Liver (tissue), 1 donor: ENCODE measurements around the gene USO1.
"Not testable (repeated sequence)": the region's sequence is repeated elsewhere in the genome, so short reads cannot be mapped to it uniquely, and the experiment has no call there.

Source experiments
- YY1 ChIP-seq: IDR thresholded peaks from 2 replicates; pipeline ENCODE4 v1.6.1; 2016; ENCODE audit warnings: antibody characterized with exemption, mild to moderate bottlenecking
- TF ChIP-seq, protein P1 (sequence below): IDR thresholded peaks from 2 replicates; pipeline ENCODE4 v1.6.1; 2016; ENCODE audit warnings: antibody characterized with exemption

GRCh38 chr4:75716054-75716453, 8.3 kb upstream of the USO1 start:
- TF ChIP-seq YY1 = not testable (repeated sequence)
- TF ChIP-seq, protein P1, sequence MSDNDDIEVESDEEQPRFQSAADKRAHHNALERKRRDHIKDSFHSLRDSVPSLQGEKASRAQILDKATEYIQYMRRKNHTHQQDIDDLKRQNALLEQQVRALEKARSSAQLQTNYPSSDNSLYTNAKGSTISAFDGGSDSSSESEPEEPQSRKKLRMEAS = not testable (repeated sequence)
